HFF-Myc (cell line): Measurements from ENCODE around the gene NFAM1.

Source experiments
- DNase-seq: peaks from one replicate; pipeline ENCODE4 v3.0.0-alpha.2; 2011; ENCODE audit warnings: low read depth; ENCODE audit errors: extremely low read depth
- H3K4me3 ChIP-seq: replicated peaks from 2 replicates; pipeline ENCODE4 v1.5.1; 2011; ENCODE audit warnings: low read depth, mild to moderate bottlenecking, control low read depth, low read length
- TF ChIP-seq, protein P1 (sequence below): IDR thresholded peaks from 2 replicates; pipeline ENCODE4 v1.5.1; 2012; ENCODE audit warnings: mild to moderate bottlenecking, low read depth, low read length, control low read depth; ENCODE audit errors: missing control alignments

The NFAM1 gene

DNA sequence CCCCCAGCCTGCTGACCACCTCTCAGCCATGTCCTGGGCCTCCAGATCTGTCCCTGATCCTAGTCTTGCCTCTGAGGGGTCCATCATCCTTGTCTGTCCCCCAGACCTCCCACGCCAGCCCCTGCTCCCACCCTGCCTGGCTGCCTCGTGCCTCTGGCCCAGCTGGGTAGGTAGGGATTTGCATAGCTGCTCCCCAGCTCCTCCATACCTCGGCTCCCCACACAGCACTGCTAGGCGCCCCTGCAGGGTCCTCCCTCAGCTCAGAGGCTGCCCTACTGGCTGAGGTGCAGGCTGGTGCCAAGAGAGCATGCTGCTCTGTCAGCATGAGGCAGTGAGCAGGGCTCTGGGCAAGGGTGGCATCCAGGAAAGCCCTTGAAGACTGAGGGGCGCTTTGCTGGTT lies 47.7 kb downstream of the NFAM1 start:
- H3K4me3 ChIP-seq = no peak overlapping the region
- TF ChIP-seq, protein P1, sequence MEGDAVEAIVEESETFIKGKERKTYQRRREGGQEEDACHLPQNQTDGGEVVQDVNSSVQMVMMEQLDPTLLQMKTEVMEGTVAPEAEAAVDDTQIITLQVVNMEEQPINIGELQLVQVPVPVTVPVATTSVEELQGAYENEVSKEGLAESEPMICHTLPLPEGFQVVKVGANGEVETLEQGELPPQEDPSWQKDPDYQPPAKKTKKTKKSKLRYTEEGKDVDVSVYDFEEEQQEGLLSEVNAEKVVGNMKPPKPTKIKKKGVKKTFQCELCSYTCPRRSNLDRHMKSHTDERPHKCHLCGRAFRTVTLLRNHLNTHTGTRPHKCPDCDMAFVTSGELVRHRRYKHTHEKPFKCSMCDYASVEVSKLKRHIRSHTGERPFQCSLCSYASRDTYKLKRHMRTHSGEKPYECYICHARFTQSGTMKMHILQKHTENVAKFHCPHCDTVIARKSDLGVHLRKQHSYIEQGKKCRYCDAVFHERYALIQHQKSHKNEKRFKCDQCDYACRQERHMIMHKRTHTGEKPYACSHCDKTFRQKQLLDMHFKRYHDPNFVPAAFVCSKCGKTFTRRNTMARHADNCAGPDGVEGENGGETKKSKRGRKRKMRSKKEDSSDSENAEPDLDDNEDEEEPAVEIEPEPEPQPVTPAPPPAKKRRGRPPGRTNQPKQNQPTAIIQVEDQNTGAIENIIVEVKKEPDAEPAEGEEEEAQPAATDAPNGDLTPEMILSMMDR = no peak
- no peak for DNase-seq

- DNase-seq = no peak
- TF ChIP-seq, protein P1 = no peak
- no peak overlapping the region for H3K4me3 ChIP-seq
Measured at GRCh38 chr22:42383851-42384417, 48.3 kb downstream of the NFAM1 start.

DNA sequence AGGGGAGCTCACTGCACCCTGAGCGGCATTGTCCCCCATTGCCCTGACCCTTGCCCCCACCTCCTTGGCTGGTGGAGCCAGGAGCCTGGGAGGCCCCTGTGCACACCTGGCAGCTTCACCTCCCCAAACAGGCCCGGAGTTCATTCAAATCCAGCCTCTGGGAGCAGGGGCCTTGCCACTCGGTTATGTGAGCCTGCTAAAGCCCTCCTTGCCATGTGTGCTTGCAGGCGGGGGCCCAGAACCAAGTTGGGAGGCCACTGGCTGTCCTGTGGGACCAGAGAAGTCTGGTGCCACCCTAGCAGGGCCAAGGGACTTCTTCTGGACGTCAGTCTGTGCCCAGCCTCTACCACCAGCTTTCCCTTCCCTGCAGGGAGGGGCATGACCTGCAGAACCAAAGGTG lies 48.9 kb downstream of the NFAM1 start:
- TF ChIP-seq, protein P1 = no peak
- no peak overlapping the region for H3K4me3 ChIP-seq
- no peak for DNase-seq

GRCh38 chr22:42380769-42381551 lies 51.2 kb downstream of the NFAM1 start:
- TF ChIP-seq, protein P1 = no peak
- no peak for DNase-seq
- H3K4me3 ChIP-seq = no peak overlapping the region

DNA sequence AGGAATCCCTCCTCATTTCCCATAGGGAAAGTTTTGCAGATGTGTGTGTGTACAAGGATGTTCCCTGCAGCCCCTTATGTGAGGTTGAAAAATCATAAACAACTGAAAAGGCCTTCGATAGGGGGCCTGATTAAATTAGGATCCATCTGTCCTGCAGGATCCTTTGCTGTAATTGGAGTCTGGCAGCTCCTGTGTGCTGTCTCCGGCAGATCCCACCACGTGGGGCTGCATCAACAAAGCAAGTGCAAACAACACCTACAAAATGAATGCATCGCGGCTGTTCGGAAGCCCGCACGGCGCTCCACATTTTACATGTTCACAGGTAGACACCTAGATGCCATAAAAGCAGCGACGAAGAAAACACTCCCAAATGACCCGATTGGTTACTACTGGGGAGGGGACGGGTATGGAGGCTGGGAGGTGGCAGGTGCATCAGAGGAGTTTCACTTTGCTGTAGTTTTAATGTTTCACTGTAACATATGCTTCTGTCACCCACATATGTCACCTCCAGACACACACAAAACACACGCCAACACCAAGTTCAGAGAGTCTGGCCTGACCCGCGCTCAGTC lies 52.2 kb downstream of the NFAM1 start:
- TF ChIP-seq, protein P1 = no peak
- no peak for DNase-seq
- H3K4me3 ChIP-seq = no peak overlapping the region

DNA sequence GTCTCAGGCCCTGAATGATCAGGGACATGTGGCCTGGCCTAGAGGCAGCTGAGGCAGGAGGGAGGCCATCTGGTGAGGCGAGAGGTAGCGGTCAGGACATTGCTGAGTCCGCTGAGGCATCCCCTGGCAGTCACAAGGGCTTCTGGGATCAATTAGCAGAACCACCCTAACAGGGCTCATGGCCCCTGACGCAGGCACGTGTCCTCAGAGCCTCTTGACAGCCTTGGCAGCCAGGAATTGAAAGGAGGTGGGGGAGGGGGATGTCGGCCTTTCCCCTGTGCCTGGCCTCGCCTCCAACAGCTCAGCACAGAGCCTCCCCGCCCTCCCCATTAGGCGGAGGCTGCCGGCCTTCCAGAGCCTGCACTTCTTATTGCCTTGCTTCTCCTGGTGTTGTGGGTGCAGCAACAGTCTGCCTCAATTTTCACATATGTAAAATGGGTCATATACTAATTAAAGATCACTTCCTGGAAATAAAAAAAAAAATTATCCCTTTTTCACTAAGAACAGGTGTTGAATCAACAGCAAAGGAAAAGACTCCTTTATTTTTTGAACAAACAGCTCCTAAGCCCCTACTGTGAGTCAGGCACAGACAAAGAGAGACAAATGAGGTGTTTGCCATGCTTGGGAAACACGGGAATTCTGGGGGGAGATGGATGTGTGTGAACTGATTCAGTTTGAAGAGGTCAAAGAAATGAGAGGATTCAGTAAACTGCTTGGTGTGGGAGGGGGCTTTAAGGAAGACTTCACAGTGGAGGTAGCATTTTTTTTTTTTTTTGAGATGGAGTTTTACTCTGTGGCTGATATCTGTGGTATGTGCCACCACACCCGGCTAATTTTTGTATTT lies 55.3 kb downstream of the NFAM1 start:
- peak; percentile 96 for DNase-seq

More for the DNA sequence above, 55.3 kb downstream of the NFAM1 start:
- no peak overlapping the region for H3K4me3 ChIP-seq
- TF ChIP-seq, protein P1 = no peak
